Calu3 (cell line): ENCODE results near the gene LRP6. TPM values are rescaled to one million over a fixed set of nuclear protein-coding genes. Genes with fewer than 3 reads are reported as not detected.

ENCODE experiments used
- BruUV-seq: library from RNA; stranded (reverse); fragments of 400-500 nt; replicated peaks from 2 replicates; lab custom pipeline; 2021; lab: Mats Ljungman, UMichigan
- CTCF ChIA-PET: fragments of 300-600 bp; sonication (Branson Sonifier 250); formaldehyde crosslinking; loops from one replicate; lab custom pipeline; 2022; ENCODE audit warnings: antibody characterized with exemption; lab: Charles Lee
- DNase-seq: peaks from one replicate; pipeline ENCODE4 v3.0.0; 2022
- H3K27ac Mint-ChIP-seq: one replicate; pipeline ENCODE4 v1.8.0; 2022; ENCODE audit warnings: mixed read lengths; ENCODE audit not compliant: unreplicated experiment
- H3K27me3 Mint-ChIP-seq: one replicate; pipeline ENCODE4 v1.8.0; 2022; ENCODE audit warnings: mixed read lengths; ENCODE audit not compliant: unreplicated experiment
- H3K36me3 Mint-ChIP-seq: one replicate; pipeline ENCODE4 v1.8.0; 2022; ENCODE audit warnings: mild to moderate bottlenecking, moderate library complexity, mixed read lengths; ENCODE audit not compliant: insufficient read depth, unreplicated experiment
- H3K4me1 Mint-ChIP-seq: one replicate; pipeline ENCODE4 v1.8.0; 2022; ENCODE audit warnings: mild to moderate bottlenecking, low read depth, mixed read lengths; ENCODE audit not compliant: unreplicated experiment
- H3K4me3 Mint-ChIP-seq: one replicate; pipeline ENCODE4 v1.8.0; 2022; ENCODE audit warnings: mild to moderate bottlenecking, low read depth, moderate library complexity, mixed read lengths; ENCODE audit not compliant: unreplicated experiment
- H3K9me3 Mint-ChIP-seq: one replicate; pipeline ENCODE4 v1.8.0; 2022; ENCODE audit warnings: low read depth, mixed read lengths; ENCODE audit not compliant: unreplicated experiment
- CTCF ChIP-seq: fragments of 200-600 bp; IDR thresholded peaks from one replicate; pipeline ENCODE4 v1.8.0; 2022; ENCODE audit warnings: antibody characterized with exemption; ENCODE audit not compliant: unreplicated experiment
- intact Hi-C: fragments of 100-400 bp; cut with micrococcal nuclease; formaldehyde crosslinking; loops from one replicate; pipeline ENCODE4 v1.10.0; 2022; ENCODE audit not compliant: unreplicated experiment
- total RNA-seq: library from RNA; stranded (reverse); gene quantifications from 2 replicates; pipeline ENCODE4 v1.2.3, GENCODE V29; 2022

LRP6 gene
- total RNA-seq, 1 experiment from 2014 or later, result 74.8 TPM

- no peak for DNase-seq
- no peak overlapping the region for H3K4me3 Mint-ChIP-seq
- no peaks in the 10 kb centered on the region for H3K9me3 Mint-ChIP-seq
- H3K4me1 Mint-ChIP-seq, result peaks cover 2% of the 10 kb centered on the region
- CTCF ChIA-PET, result no interaction called here
- intact Hi-C loops, result no loop called here
- no peaks in the 10 kb centered on the region for H3K36me3 Mint-ChIP-seq
- no peak overlapping the region for H3K27ac Mint-ChIP-seq
- no peaks in the 10 kb centered on the region for H3K27me3 Mint-ChIP-seq
- no TSS peak for BruUV-seq
- TF ChIP-seq CTCF, result no peak
Observed at GRCh38 chr12:12087693-12088034, 179.2 kb downstream of the LRP6 start.

- TF ChIP-seq CTCF, result no peak
- CTCF ChIA-PET, result no interaction called here
- no TSS peak for BruUV-seq
- Mint-ChIP-seq H3K27me3 (no peaks in the 10 kb centered on the region), H3K4me1 (no peaks in the 10 kb centered on the region), H3K4me3 (no peak overlapping the region), H3K36me3 (no peaks in the 10 kb centered on the region), H3K27ac (no peak overlapping the region), H3K9me3 (no peaks in the 10 kb centered on the region)
- DNase-seq, result no peak
- intact Hi-C loops, result no loop called here
Observed at GRCh38 chr12:12086973-12087692, 179.7 kb downstream of the LRP6 start.

GRCh38 chr12:12086362-12086761 lies 180.5 kb downstream of the LRP6 start:
- Mint-ChIP-seq H3K4me3 (no peak overlapping the region), H3K27me3 (no peaks in the 10 kb centered on the region), H3K4me1 (no peaks in the 10 kb centered on the region), H3K9me3 (no peaks in the 10 kb centered on the region), H3K27ac (no peak overlapping the region), H3K36me3 (no peaks in the 10 kb centered on the region)
- no peak for TF ChIP-seq CTCF
- no TSS peak for BruUV-seq
- no peak for DNase-seq
- intact Hi-C loops, result no loop called here
- CTCF ChIA-PET, result interaction anchor here (0.5 kb wide), 1 partner anchor 320 kb away, joined by 4 read pairs; no protein-coding TSS in a partner anchor

GRCh38 chr12:12083688-12084087 lies 183.2 kb downstream of the LRP6 start:
- Mint-ChIP-seq H3K4me1 (no peaks in the 10 kb centered on the region), H3K36me3 (no peaks in the 10 kb centered on the region), H3K4me3 (no peak overlapping the region), H3K27me3 (no peaks in the 10 kb centered on the region), H3K27ac (no peak overlapping the region), H3K9me3 (no peaks in the 10 kb centered on the region)
- CTCF ChIA-PET, result interaction anchor here (0.6 to 2.2 kb wide), 3 partner anchors 8 to 266 kb away, joined by 3 to 6 read pairs (median 3); partner anchors contain the start of gene MANSC1
- DNase-seq, result no peak
- intact Hi-C loops, result loop anchor here (2.0 to 5.0 kb wide), 3 partner anchors 184 to 619 kb away; partner anchors contain the start of gene LRP6
- TF ChIP-seq CTCF, result no peak
- BruUV-seq, result no TSS peak
